Fibroblast of mammary gland (primary cell): ENCODE measurements around the gene ACO1.

ENCODE experiments used
- DNase-seq: peaks from one replicate; pipeline ENCODE4 v3.0.0-alpha.2; 2010; ENCODE audit warnings: low read depth
- H3K4me3 ChIP-seq: 2 replicates; pipeline ENCODE4 v1.5.1; 2011; ENCODE audit warnings: low read depth, mild to moderate bottlenecking, low read length, moderate library complexity; ENCODE audit not compliant: control insufficient read depth
- TF ChIP-seq, protein P1 (sequence below): conservative IDR thresholded peaks from 2 replicates; pipeline ENCODE4 v1.5.1; 2011; ENCODE audit warnings: low read depth, low read length, inconsistent platforms; ENCODE audit not compliant: control insufficient read depth, insufficient read depth

The ACO1 gene

DNA sequence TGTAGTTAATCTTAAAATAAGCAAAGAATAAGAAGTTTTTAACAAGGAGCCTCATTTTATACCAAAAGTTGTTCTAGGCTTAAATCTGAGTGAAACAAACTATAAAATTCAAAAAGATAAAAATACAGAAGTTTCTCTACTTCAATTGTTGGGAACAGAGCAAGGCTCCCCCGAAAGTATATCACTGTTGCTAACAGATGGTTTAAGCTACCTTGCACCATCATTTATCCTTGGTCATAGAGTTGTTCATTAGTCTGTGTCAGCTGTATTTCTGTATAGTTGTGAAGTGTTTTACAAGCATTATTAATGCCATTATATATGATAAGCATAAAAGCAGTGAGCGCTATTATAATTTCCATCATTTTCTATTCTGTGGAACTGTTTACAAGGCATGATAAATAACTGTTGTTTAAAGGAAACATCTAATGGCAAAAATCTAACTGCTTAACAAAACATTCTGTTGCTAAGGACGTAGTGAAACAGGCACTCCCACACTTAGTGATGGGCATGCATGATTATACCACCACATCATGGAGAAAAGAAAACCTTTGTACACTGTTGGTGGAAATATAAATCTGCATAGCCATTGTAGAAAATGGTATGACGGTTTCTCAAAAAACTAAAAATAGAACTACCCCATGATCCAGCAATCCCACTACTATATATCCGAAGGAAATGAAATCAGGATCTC, 23.3 kb upstream of the ACO1 start:
- H3K4me3 ChIP-seq = no peak overlapping the region
- TF ChIP-seq, protein P1, sequence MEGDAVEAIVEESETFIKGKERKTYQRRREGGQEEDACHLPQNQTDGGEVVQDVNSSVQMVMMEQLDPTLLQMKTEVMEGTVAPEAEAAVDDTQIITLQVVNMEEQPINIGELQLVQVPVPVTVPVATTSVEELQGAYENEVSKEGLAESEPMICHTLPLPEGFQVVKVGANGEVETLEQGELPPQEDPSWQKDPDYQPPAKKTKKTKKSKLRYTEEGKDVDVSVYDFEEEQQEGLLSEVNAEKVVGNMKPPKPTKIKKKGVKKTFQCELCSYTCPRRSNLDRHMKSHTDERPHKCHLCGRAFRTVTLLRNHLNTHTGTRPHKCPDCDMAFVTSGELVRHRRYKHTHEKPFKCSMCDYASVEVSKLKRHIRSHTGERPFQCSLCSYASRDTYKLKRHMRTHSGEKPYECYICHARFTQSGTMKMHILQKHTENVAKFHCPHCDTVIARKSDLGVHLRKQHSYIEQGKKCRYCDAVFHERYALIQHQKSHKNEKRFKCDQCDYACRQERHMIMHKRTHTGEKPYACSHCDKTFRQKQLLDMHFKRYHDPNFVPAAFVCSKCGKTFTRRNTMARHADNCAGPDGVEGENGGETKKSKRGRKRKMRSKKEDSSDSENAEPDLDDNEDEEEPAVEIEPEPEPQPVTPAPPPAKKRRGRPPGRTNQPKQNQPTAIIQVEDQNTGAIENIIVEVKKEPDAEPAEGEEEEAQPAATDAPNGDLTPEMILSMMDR = no peak
- no peak for DNase-seq

DNA sequence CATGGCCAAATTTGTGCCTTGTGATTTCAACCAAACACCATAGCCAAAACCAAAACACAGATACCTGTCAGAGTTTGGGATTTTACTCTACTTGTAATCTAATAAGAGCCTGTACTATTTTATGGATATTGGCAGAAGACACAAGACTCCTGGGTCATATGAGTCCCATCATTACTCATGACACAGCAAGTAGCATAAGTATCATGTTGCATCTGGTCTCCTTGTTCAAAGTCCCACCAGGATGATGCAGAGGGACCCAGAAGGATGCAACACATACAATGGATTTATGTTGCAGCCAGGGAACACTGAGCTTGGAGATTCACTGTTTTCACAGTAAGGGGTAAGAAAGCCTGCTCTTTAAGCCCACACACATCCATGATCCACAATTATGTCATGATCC, 13.2 kb upstream of the ACO1 start:
- TF ChIP-seq, protein P1 = no peak
- no peak for DNase-seq
- H3K4me3 ChIP-seq = no peak overlapping the region

DNA sequence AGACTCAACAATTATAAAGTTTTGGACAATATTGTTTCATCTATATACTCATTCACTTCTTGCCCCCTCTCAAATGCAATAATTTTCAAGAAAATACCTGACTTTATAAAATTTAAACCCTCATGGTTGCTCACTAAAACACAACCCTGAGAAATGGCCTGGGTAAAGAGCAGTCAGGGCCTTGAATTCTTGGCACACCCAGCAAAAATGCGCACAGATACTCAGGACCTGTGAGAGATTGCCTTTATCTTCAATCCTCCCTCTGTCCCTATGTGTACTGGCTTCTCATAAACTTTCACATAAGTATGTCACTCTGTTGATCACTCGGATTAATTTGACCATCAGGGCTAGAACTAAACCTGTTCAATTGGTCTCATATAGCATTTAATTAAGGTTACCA, 12.8 kb upstream of the ACO1 start:
- no peak for DNase-seq
- H3K4me3 ChIP-seq = no peak overlapping the region
- TF ChIP-seq, protein P1 = no peak

DNA sequence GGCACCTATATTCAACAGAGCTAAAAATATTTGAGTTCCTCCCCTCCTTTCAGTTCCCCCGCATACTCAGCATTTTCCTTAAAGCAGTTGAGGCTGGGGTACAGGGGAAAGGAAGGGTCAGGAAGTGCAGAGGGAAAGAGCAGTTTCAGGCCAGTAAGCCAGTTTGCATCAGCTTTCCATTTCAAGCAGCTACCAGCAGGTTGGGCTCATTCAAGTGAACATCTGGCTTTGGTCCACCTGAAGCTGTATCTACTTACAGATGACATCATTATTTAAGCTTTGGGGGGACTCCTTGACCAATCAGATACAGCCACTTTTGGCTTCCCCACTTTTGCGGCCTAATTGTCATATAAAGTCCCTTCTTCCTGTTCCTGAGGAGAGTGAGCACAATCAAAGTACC, 8.2 kb upstream of the ACO1 start:
- TF ChIP-seq, protein P1 = no peak
- H3K4me3 ChIP-seq = no peak overlapping the region
- DNase-seq = no peak

DNA sequence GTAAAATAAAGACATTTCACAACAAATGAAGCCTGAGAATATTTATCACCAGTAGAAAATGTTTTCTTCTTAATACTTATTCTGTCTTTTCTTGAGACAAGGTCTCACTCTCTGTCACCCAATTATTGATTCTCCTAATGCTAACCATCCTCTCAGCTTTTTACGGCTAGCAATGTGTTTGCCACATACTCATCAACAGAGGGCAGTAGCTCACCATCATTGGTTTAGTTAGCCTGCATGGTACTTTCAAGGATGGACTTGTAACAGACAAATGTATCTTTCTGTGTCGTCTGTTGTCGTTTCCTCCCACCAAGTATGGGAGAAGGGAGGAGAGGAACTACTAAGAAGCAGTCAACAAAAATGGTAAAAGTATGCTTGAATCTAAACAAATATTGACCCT, 5.9 kb upstream of the ACO1 start:
- H3K4me3 ChIP-seq = no peak overlapping the region
- TF ChIP-seq, protein P1 = peak; percentile 97
- peak; percentile 82 for DNase-seq

DNA sequence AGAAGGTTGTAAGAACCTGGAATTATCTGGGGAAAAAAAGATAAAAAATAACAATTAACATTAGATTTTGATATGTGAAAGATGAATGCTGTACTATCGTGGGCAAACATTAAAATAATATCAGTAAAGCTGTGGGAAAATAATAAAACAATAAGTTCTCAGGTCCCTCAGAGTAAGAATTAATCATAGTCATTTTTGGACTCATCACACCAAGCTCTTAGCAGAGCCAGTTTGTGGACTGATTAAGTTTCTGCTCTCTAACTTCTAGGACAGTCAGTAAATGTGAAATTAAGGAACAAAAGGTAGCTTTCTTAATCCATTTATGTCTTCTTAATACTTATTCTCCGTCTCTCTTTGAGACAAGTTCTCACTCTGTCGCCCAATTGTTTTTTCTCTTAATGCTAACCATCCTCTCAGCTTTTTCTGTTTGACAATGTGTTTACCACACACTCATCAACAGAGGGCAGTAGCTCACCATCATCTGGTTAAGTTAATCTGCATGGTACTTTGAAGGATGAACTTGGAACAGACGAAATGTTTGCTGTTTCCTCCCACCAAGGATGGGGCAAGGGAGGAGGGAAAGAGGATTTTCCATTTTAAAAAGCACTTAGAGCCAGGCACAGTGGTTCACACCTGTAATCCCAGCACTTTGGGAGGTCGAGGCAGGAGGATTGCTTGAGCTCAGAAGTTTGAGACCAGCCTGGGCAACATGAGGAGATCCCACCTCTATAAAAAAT, 5.3 kb upstream of the ACO1 start:
- DNase-seq = peak; percentile 85
- H3K4me3 ChIP-seq = no peak overlapping the region
- TF ChIP-seq, protein P1 = peak; percentile 94
